IMR-90 (cell line): Measurements from ENCODE around the gene OR7D2. TPM values are rescaled to one million over a fixed set of nuclear protein-coding genes. Genes with fewer than 3 reads are reported as not detected.

Source experiments
- ATAC-seq: fragments of 200-7000 bp; cut with Tn5 transposase; 2 replicates; pipeline ENCODE4 v1.9.1; 2020; ENCODE audit warnings: low read depth, mild to moderate bottlenecking, moderate library complexity
- Bru-seq: library from RNA; stranded (reverse); fragments of 400-500 nt; gene quantifications from one replicate; lab custom pipeline; 2021; lab: Mats Ljungman, UMichigan
- BruChase-seq, 2 experiments: library from RNA; stranded (reverse); fragments of 400-500 nt; gene quantifications; one replicate each; lab custom pipeline; 2021; lab: Mats Ljungman, UMichigan
- BruUV-seq: library from RNA; stranded (reverse); fragments of 400-500 nt; replicated peaks from 2 replicates; lab custom pipeline; 2021; lab: Mats Ljungman, UMichigan
- CTCF ChIA-PET: fragments of 300-600 bp; formaldehyde crosslinking; extraction: SDS; loops from one replicate; lab custom pipeline; 2021; ENCODE audit warnings: antibody characterized with exemption; lab: Yijun Ruan, JAX
- POLR2A ChIA-PET: fragments of 300-600 bp; sonication (Branson Sonifier 250); formaldehyde crosslinking; loops from one replicate; lab custom pipeline; 2022; ENCODE audit warnings: antibody characterized with exemption; ENCODE audit not compliant: unreplicated experiment; lab: Charles Lee
- DNase-seq: peaks from one replicate; pipeline ENCODE4 v3.0.0; 2013
- H2AFZ ChIP-seq: replicated peaks from 2 replicates; pipeline ENCODE3; 2013; ENCODE audit warnings: low read length, mild to moderate bottlenecking; ENCODE audit not compliant: poor library complexity
- H2AK5ac ChIP-seq: 2 replicates; pipeline ENCODE4 v1.6.1; 2013; ENCODE audit warnings: low read depth, low read length, inconsistent platforms
- H2AK9ac ChIP-seq: replicated peaks from 2 replicates; pipeline ENCODE3; 2013; ENCODE audit warnings: mild to moderate bottlenecking, low read depth, low read length, moderate library complexity; ENCODE audit not compliant: poor library complexity
- H2BK120ac ChIP-seq: 2 replicates; pipeline ENCODE4 v1.6.1; 2013; ENCODE audit warnings: low read depth, low read length, inconsistent platforms
- H2BK15ac ChIP-seq: 3 replicates; pipeline ENCODE4 v1.6.1; 2013; ENCODE audit warnings: low read depth, low read length, inconsistent platforms
- H2BK20ac ChIP-seq: 2 replicates; pipeline ENCODE4 v1.6.1; 2013; ENCODE audit warnings: low read depth, mild to moderate bottlenecking, inconsistent platforms, low read length, moderate library complexity
- H2BK5ac ChIP-seq: 2 replicates; pipeline ENCODE4 v1.6.1; 2013; ENCODE audit warnings: mild to moderate bottlenecking, low read depth, low read length, inconsistent platforms; ENCODE audit not compliant: poor library complexity, severe bottlenecking
- H3K14ac ChIP-seq: replicated peaks from 2 replicates; pipeline ENCODE4 v1.6.1; 2013; ENCODE audit warnings: low read depth, low read length, inconsistent platforms
- H3K18ac ChIP-seq: 2 replicates; pipeline ENCODE4 v1.6.1; 2013; ENCODE audit warnings: low read depth, low read length, control low read depth
- H3K23ac ChIP-seq: 2 replicates; pipeline ENCODE4 v1.6.1; 2013; ENCODE audit warnings: low read depth, low read length, inconsistent platforms
- H3K27ac ChIP-seq: 2 replicates; pipeline ENCODE4 v1.5.1; 2013; ENCODE audit warnings: mild to moderate bottlenecking, control low read depth, low read length; ENCODE audit not compliant: insufficient read depth
- H3K27me3 ChIP-seq: 2 replicates; pipeline ENCODE4 v1.6.1; 2013; ENCODE audit warnings: low read length; ENCODE audit not compliant: control insufficient read depth, insufficient read depth
- H3K36me3 ChIP-seq: 2 replicates; pipeline ENCODE4 v1.6.1; 2013; ENCODE audit warnings: low read length, mixed read lengths; ENCODE audit not compliant: control insufficient read depth, insufficient read depth
- H3K4ac ChIP-seq: 2 replicates; pipeline ENCODE4 v1.6.1; 2013; ENCODE audit warnings: low read depth, low read length, inconsistent platforms
- H3K4me1 ChIP-seq: 2 replicates; pipeline ENCODE4 v1.6.1; 2013; ENCODE audit warnings: low read length, mixed read lengths; ENCODE audit not compliant: control insufficient read depth, insufficient read depth
- H3K4me2 ChIP-seq: 2 replicates; pipeline ENCODE4 v1.6.1; 2013; ENCODE audit warnings: low read depth, mild to moderate bottlenecking, control low read depth, low read length, moderate library complexity
- H3K4me3 ChIP-seq: 2 replicates; pipeline ENCODE4 v1.5.1; 2013; ENCODE audit warnings: low read depth, mild to moderate bottlenecking, control low read depth, low read length, moderate library complexity; ENCODE audit not compliant: insufficient read depth
- H3K56ac ChIP-seq: 2 replicates; pipeline ENCODE4 v1.6.1; 2013; ENCODE audit warnings: low read length, inconsistent platforms; ENCODE audit not compliant: insufficient read depth; ENCODE audit errors: extremely low read depth
- H3K79me1 ChIP-seq, 2 experiments: 2 replicates each; pipeline ENCODE4 v1.6.1; 2013; ENCODE audit warnings: low read length in 2 of 2, inconsistent platforms in 1 of 2, low read depth in 1 of 2
- H3K9ac ChIP-seq: 2 replicates; pipeline ENCODE4 v1.6.1; 2013; ENCODE audit warnings: low read depth, low read length, control low read depth
- H3K9me1 ChIP-seq: 2 replicates; pipeline ENCODE4 v1.6.1; 2013; ENCODE audit warnings: low read length, inconsistent platforms; ENCODE audit not compliant: insufficient read depth
- H3K9me3 ChIP-seq: 2 replicates; pipeline ENCODE4 v1.6.1; 2013; ENCODE audit warnings: low read length; ENCODE audit not compliant: control insufficient read depth, insufficient read depth
- H4K20me1 ChIP-seq: 2 replicates; pipeline ENCODE4 v1.6.1; 2013; ENCODE audit warnings: low read length, inconsistent platforms; ENCODE audit not compliant: insufficient read depth
- H4K5ac ChIP-seq: 2 replicates; pipeline ENCODE4 v1.6.1; 2013; ENCODE audit warnings: mild to moderate bottlenecking, low read depth, low read length, control low read depth
- H4K8ac ChIP-seq, 2 experiments: 2 replicates each; pipeline ENCODE4 v1.6.1; 2013; ENCODE audit warnings: low read depth in 2 of 2, low read length in 2 of 2, control low read depth in 1 of 2, inconsistent platforms in 1 of 2
- H4K91ac ChIP-seq: 2 replicates; pipeline ENCODE4 v1.6.1; 2013; ENCODE audit warnings: low read depth, low read length, inconsistent platforms; ENCODE audit not compliant: insufficient read depth
- BHLHE40 ChIP-seq: fragments of 150-350 bp; IDR thresholded peaks from 2 replicates; pipeline ENCODE4 v1.6.1; 2016; ENCODE audit warnings: mild to moderate bottlenecking, low read depth, low read length
- CEBPB ChIP-seq: IDR thresholded peaks from 2 replicates; pipeline ENCODE4 v1.6.1; 2012; ENCODE audit warnings: low read depth, low read length, improper control_type of control experiment
- CHD1 ChIP-seq: IDR thresholded peaks from 2 replicates; pipeline ENCODE4 v1.6.1; 2012; ENCODE audit warnings: low read depth, low read length, improper control_type of control experiment
- RCOR1 ChIP-seq: IDR thresholded peaks from 2 replicates; pipeline ENCODE4 v1.6.1; 2012; ENCODE audit warnings: mild to moderate bottlenecking, low read length, improper control_type of control experiment; ENCODE audit not compliant: insufficient replicate concordance
- RFX5 ChIP-seq: IDR thresholded peaks from 2 replicates; pipeline ENCODE4 v1.8.0; 2012; ENCODE audit warnings: low read depth, mild to moderate bottlenecking, low read length, moderate library complexity
- SMC3 ChIP-seq: fragments of 150-350 bp; IDR thresholded peaks from 2 replicates; pipeline ENCODE4 v1.6.1; 2016; ENCODE audit warnings: low read depth, mild to moderate bottlenecking, antibody characterized with exemption, low read length, moderate library complexity
- WGBS, 2 experiments: methylation state at CpG; one replicate each; pipeline versions ENCODE4 v1.1.5 to v1.1.7; 2013; ENCODE audit warnings: missing lambda C conversion rate in 2 of 2; ENCODE audit not compliant: insufficient read length in 1 of 2; ENCODE audit errors: extremely low coverage in 2 of 2; 5-methylcytosine and 5-hydroxymethylcytosine counted together
- dilution Hi-C: fragments of 300-500 bp; cut with HindIII; formaldehyde crosslinking; loops from one replicate; pipeline ENCODE4 v1.14.3; 2018; ENCODE audit warnings: low sequenced_read_pairs; ENCODE audit not compliant: unreplicated experiment
- in situ Hi-C: fragments of 300-500 bp; cut with MboI; formaldehyde crosslinking; loops from 3 replicates; pipeline ENCODE4 v1.14.3; 2019; ENCODE audit warnings: low sequenced_read_pairs, inconsistent platforms, mixed read lengths
- intact Hi-C: fragments of 100-400 bp; cut with micrococcal nuclease; formaldehyde crosslinking; loops from 2 replicates; pipeline ENCODE4 v1.10.0; 2022
- long read RNA-seq: library from polyadenylated mRNA; unstranded; transcript quantifications from one replicate; pipeline ENCODE4 v2.0.0, GENCODE V29; 2021; ENCODE audit not compliant: unreplicated experiment
- polyA plus RNA-seq, 3 experiments: library from polyadenylated mRNA; depleted of rRNA; stranded (reverse); fragments of >200 nt; gene quantifications; 2 replicates each; pipeline ENCODE4 v1.2.3, GENCODE V29; 2012; ENCODE audit warnings: low replicate concordance in 1 of 3
- total RNA-seq: library from RNA; depleted of rRNA; stranded (reverse); fragments of >200 nt; gene quantifications from 2 replicates; pipeline ENCODE4 v1.2.3, GENCODE V29; 2012; rRNA removed

The OR7D2 gene
- not detected in 2 replicates for total RNA-seq
- not detected in 2 replicates for polyA plus RNA-seq (2012; rRNA removed)
- polyA plus RNA-seq (2012; cell fraction: cytosol; rRNA removed), result 0.01 TPM in 1 of 2 replicates, not detected in the other
- polyA plus RNA-seq (2012; cell fraction: nucleus; rRNA removed; ENCODE audit: low replicate concordance), result 0.02 TPM in 1 of 2 replicates, not detected in the other
- not detected for Bru-seq, nascent RNA
- percentile 15 among the genes with signal in this experiment for BruChase-seq, experiment 1, labeled RNA remaining after a 6-hour chase
- not detected for BruChase-seq, experiment 2, labeled RNA remaining after a 2-hour chase
- long read RNA-seq, result 0 reads

DNA sequence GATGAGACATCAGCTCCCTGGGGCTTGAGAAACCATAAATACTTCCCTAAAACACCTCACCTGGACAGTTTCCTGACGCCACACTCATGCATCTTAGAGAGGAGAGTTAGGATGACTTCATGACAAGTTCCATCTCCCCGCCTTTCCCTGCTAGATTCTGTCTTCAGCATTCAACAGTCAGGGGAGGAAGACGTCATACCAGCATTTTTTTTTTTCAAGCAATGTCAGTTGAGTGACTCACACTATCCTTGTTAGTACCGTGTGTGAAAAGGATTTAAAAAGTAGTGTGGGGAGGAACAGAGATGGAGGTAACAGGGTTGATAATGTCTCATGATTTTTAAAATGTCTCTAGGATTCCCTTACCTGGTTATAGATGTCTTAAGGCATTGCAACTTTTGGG, at the start of gene OR7D2:
TSS of gene OR7D2 (plus strand) at position 79 of the 400 bp plus-strand sequence. CDS start 6,803 bp downstream, outside the sequence.
- DNase-seq (peak; percentile 10), ATAC-seq (no peak)
- no peaks in the 10 kb centered on the region for H3K79me1 ChIP-seq
- in situ Hi-C loops, result no loop called here
- ChIA-PET CTCF (no interaction called here), POLR2A (no interaction called here)
- intact Hi-C loops, result no loop called here
- H3K56ac ChIP-seq, result no peak within 1 kb of the TSS
- WGBS, 2 experiments, result no CpG with 5 or more reads among the region's 4 CpGs
- BruUV-seq, result no TSS peak
- H3K9me1 ChIP-seq, result no peaks in the 10 kb centered on the region
- H3K4me2 ChIP-seq, result no peak within 1 kb of the TSS
- no peak within 1 kb of the TSS for H3K23ac ChIP-seq
- H2BK5ac ChIP-seq, result no peak within 1 kb of the TSS
- no peak within 1 kb of the TSS for H3K4ac ChIP-seq
- H2AK5ac ChIP-seq, result no peak within 1 kb of the TSS
- TF ChIP-seq BHLHE40 (no peak), CEBPB (no peak), SMC3 (no peak), CHD1 (no peak), RFX5 (no peak), RCOR1 (no peak)
- H3K9me3 ChIP-seq, result peaks cover 3% of the 10 kb centered on the region; the same call in 1 of the 2 replicates
- H2AK9ac ChIP-seq, result no peak within 1 kb of the TSS
- H4K8ac ChIP-seq, result no peak within 1 kb of the TSS
- dilution Hi-C loops, result no loop called here
- no peaks in the 10 kb centered on the region for H3K36me3 ChIP-seq
- H3K4me1 ChIP-seq, result no peaks in the 10 kb centered on the region
- no peak within 1 kb of the TSS for H3K27ac ChIP-seq
- H4K20me1 ChIP-seq, result no peaks in the 10 kb centered on the region
- H2BK20ac ChIP-seq, result no peak within 1 kb of the TSS
- no peak within 1 kb of the TSS for H4K91ac ChIP-seq
- H3K18ac ChIP-seq, result no peak within 1 kb of the TSS
- H4K5ac ChIP-seq, result no peak within 1 kb of the TSS
- H3K27me3 ChIP-seq, result no peaks in the 10 kb centered on the region
- H2BK120ac ChIP-seq, result no peak within 1 kb of the TSS
- H3K14ac ChIP-seq, result no peak within 1 kb of the TSS
- H2BK15ac ChIP-seq, result no peak within 1 kb of the TSS
- H2AFZ ChIP-seq, result no peak within 1 kb of the TSS
- no peak within 1 kb of the TSS for H3K9ac ChIP-seq
- no peak within 1 kb of the TSS for H3K4me3 ChIP-seq
